Peyer's patch (tissue), 4 donors: ENCODE data around the gene PPP1R37. TPM values are rescaled to one million over a fixed set of nuclear protein-coding genes. Genes with fewer than 3 reads are reported as not detected.

Experiments
- DNase-seq, 3 donors: peaks; one replicate each; pipeline ENCODE4 v3.0.0-alpha.2; 2017 to 2019
- H3K27ac ChIP-seq, 4 donors: fragments of 200-600 bp; sonication (generic); one replicate each; pipeline ENCODE4 v1.5.1; 2016 to 2019
- H3K27me3 ChIP-seq, 2 donors: fragments of 200-600 bp; sonication (generic); one replicate each; pipeline ENCODE4 v1.5.1; 2019
- H3K36me3 ChIP-seq, 3 donors: fragments of 200-600 bp; sonication (generic); one replicate each; pipeline ENCODE4 v1.5.1; 2016 to 2019
- H3K4me1 ChIP-seq, 4 donors: fragments of 200-600 bp; sonication (generic); one replicate each; pipeline ENCODE4 v1.5.1; 2016 to 2019
- H3K4me3 ChIP-seq, 4 donors: fragments of 200-600 bp; sonication (generic); 1 replicate in 3 of 4; 2 replicates in 1 of 4; pipeline ENCODE4 v1.5.1; 2016 to 2019; ENCODE audit warnings: mild to moderate bottlenecking in 1 of 4
- H3K9me3 ChIP-seq, 4 donors: fragments of 200-600 bp; sonication (generic); one replicate each; pipeline ENCODE4 v1.5.1; 2016 to 2019; ENCODE audit warnings: mild to moderate bottlenecking in 1 of 4
- POLR2A ChIP-seq, 2 donors: fragments of 450-650 bp; IDR thresholded peaks; one replicate each; pipeline ENCODE4 v1.5.1; 2017; ENCODE audit warnings: antibody characterized with exemption in 2 of 2, mild to moderate bottlenecking in 2 of 2, moderate library complexity in 2 of 2
- small RNA-seq, 2 donors: library from RNA; depleted of rRNA; stranded (forward); fragments of <200 nt; gene quantifications; one replicate each; pipeline ENCODE3, GENCODE V24; 2016
- total RNA-seq, 4 donors: library from RNA; depleted of rRNA; stranded (reverse); fragments of >200 nt; gene quantifications; one replicate each; pipeline ENCODE4 v1.1.0, GENCODE V29; 2016
- TF ChIP-seq, protein P1 (sequence below), 6 experiments: fragments of 450-650 bp in 4 of 6; fragments of 200-600 bp in 2 of 6; sonication (generic) in 1 of 6; IDR thresholded peaks; one replicate each; pipeline ENCODE4 v1.5.1; 2017 to 2019; ENCODE audit warnings: antibody characterized with exemption in 6 of 6, mild to moderate bottlenecking in 3 of 6, moderate library complexity in 1 of 6

Gene PPP1R37
- total RNA-seq, 4 donors from 2014 or later, result 41.8 to 75.1 (median 54.2) TPM

DNA sequence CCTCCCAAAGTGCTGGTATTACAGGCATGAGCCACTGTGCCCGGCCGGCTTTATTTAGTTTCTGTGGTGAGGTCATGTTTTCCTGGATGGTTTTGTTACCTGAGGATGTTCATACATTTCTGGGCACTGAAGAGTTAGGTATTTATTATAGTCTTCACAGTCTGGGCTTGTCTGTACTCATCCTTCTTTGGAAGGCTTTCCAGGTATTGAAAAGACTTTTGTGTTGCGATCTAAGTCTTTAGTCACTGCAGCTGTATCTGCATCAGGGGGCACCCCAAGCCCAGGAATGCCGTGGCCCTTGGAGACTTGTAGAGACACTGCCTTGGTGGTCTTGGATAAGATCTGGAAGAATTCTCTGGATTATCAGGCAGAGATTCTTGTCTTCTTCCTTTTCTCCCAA is 98.4 kb downstream of the PPP1R37 start:
- Histone ChIP-seq H3K9me3 (no peaks in the 10 kb centered on the region), H3K4me1 (peaks cover 0 to 3% (median 0%) of the 10 kb centered on the region in 4 donors), H3K27ac (no peak overlapping the region), H3K4me3 (no peak overlapping the region), H3K36me3 (no peaks in the 10 kb centered on the region), H3K27me3 (no peaks in the 10 kb centered on the region)
- no peak for TF ChIP-seq POLR2A (IDR thresholded peaks at IDR 0.05)
- TF ChIP-seq, protein P1, sequence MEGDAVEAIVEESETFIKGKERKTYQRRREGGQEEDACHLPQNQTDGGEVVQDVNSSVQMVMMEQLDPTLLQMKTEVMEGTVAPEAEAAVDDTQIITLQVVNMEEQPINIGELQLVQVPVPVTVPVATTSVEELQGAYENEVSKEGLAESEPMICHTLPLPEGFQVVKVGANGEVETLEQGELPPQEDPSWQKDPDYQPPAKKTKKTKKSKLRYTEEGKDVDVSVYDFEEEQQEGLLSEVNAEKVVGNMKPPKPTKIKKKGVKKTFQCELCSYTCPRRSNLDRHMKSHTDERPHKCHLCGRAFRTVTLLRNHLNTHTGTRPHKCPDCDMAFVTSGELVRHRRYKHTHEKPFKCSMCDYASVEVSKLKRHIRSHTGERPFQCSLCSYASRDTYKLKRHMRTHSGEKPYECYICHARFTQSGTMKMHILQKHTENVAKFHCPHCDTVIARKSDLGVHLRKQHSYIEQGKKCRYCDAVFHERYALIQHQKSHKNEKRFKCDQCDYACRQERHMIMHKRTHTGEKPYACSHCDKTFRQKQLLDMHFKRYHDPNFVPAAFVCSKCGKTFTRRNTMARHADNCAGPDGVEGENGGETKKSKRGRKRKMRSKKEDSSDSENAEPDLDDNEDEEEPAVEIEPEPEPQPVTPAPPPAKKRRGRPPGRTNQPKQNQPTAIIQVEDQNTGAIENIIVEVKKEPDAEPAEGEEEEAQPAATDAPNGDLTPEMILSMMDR (IDR thresholded peaks at IDR 0.05), result no peak
- DNase-seq, result no peak

- no peaks in the 10 kb centered on the region for H3K4me1 ChIP-seq
- H3K4me3 ChIP-seq, result no peak overlapping the region
- no peaks in the 10 kb centered on the region for H3K9me3 ChIP-seq
Measured at GRCh38 chr19:45195764-45196163, 102.8 kb downstream of the PPP1R37 start.

More at GRCh38 chr19:45195764-45196163, 102.8 kb downstream of the PPP1R37 start:
- Histone ChIP-seq H3K27ac (no peak overlapping the region), H3K27me3 (no peaks in the 10 kb centered on the region), H3K36me3 (no peaks in the 10 kb centered on the region)
- no peak for DNase-seq
- TF ChIP-seq, protein P1 (IDR thresholded peaks at IDR 0.05), result no peak
- TF ChIP-seq POLR2A (IDR thresholded peaks at IDR 0.05), result no peak

Small RNA genes within 50 kb of the gene (small RNA-seq; reads per million reads assigned to genes)
- gene RNU6-611P, result 0 reads per million in 2 donors

Other genes starting within 250 kb of the PPP1R37 start
- gene NECTIN2, start 246.9 kb upstream of the PPP1R37 start, total RNA-seq, result 100 to 1,000 TPM in 3 of 4 donors, 10 to 100 TPM in 1; 25.6 to 171 (median 122) TPM
- 10 to 100 TPM; 32.6 to 45.7 (median 37.5) TPM for gene TOMM40, start 201.9 kb upstream of the PPP1R37 start, total RNA-seq
- gene APOE, start 187.4 kb upstream of the PPP1R37 start, total RNA-seq, result 100 to 1,000 TPM in 1 of 4 donors, 10 to 100 TPM in 3; 24.2 to 203 (median 51.6) TPM
- gene APOC1, start 178.6 kb upstream of the PPP1R37 start, total RNA-seq, result 100 to 1,000 TPM in 1 of 4 donors, 10 to 100 TPM in 1, 1 to 10 TPM in 1, not detected in 1; 3.9 to 107 (median 14.2) TPM
- not detected for gene APOC4, start 150.9 kb upstream of the PPP1R37 start, total RNA-seq
- gene APOC2, start 147.1 kb upstream of the PPP1R37 start, total RNA-seq, result 10 to 100 TPM in 2 of 4 donors, 1 to 10 TPM in 2; 4.5 to 13.8 (median 9.5) TPM
- 100 to 1,000 TPM in 3 of 4 donors, 10 to 100 TPM in 1; 95.7 to 156 (median 125) TPM for gene CLPTM1, start 137.8 kb upstream of the PPP1R37 start, total RNA-seq
- 10 to 100 TPM; 13.3 to 49.8 (median 20.4) TPM for gene RELB, start 91.7 kb upstream of the PPP1R37 start, total RNA-seq
- 100 to 1,000 TPM in 3 of 4 donors, 10 to 100 TPM in 1; 94.2 to 310 (median 147) TPM for gene CLASRP, start 54.1 kb upstream of the PPP1R37 start, total RNA-seq
- 1 to 10 TPM in 3 of 4 donors, not detected in 1; 2.1 to 5.5 (median 5.4) TPM for gene ZNF296, start 16.7 kb upstream of the PPP1R37 start, total RNA-seq
- gene GEMIN7, start 13.9 kb upstream of the PPP1R37 start, total RNA-seq, result 10 to 100 TPM in 3 of 4 donors, not detected in 1; 28.7 to 34.2 (median 29.6) TPM
- gene NKPD1, start 67.8 kb downstream of the PPP1R37 start, total RNA-seq, result under 1 TPM in 2 of 4 donors, not detected in 2; 0.35 to 0.40 TPM
- gene TRAPPC6A, start 85.1 kb downstream of the PPP1R37 start, total RNA-seq, result 10 to 100 TPM; 11.4 to 58.6 (median 21.6) TPM
- gene BLOC1S3, start 85.6 kb downstream of the PPP1R37 start, total RNA-seq, result 10 to 100 TPM in 2 of 4 donors, 1 to 10 TPM in 2; 6.6 to 18.0 (median 10.3) TPM
- 1 to 10 TPM; 1.5 to 8.3 (median 1.5) TPM for gene EXOC3L2, start 152.2 kb downstream of the PPP1R37 start, total RNA-seq
- 10 to 100 TPM in 3 of 4 donors, 1 to 10 TPM in 1; 8.1 to 63.5 (median 23.4) TPM for gene MARK4, start 158.1 kb downstream of the PPP1R37 start, total RNA-seq
- not detected for gene CKM, start 229.7 kb downstream of the PPP1R37 start, total RNA-seq
- not detected for gene KLC3, start 247.6 kb downstream of the PPP1R37 start, total RNA-seq